H1 (cell line): ENCODE measurements around the gene GPR137. TPM values are rescaled to one million over a fixed set of nuclear protein-coding genes. Genes with fewer than 3 reads are reported as not detected.

ENCODE experiments used
- BACH1 ChIP-seq: IDR thresholded peaks from 2 replicates; pipeline ENCODE4 v1.6.1; 2012; ENCODE audit warnings: low read length, improper control_type of control experiment
- CBX8 ChIP-seq: fragments of 300-800, 300-1000 bp; sonication (generic); IDR thresholded peaks from 2 replicates; pipeline ENCODE4 v1.7.1; 2016; ENCODE audit warnings: low read depth, low read length, borderline replicate concordance
- CHD1 ChIP-seq: IDR thresholded peaks from 2 replicates; pipeline ENCODE4 v1.6.1; 2012; ENCODE audit warnings: low read depth, low read length, improper control_type of control experiment
- EP300 ChIP-seq, 2 experiments: IDR thresholded peaks; 1 replicate in 1 of 2; 2 replicates in 1 of 2; pipeline ENCODE4 v1.6.1; 2011 to 2012; ENCODE audit warnings: low read depth in 2 of 2, low read length in 2 of 2, mild to moderate bottlenecking in 2 of 2, borderline replicate concordance in 1 of 2, inconsistent platforms in 1 of 2, moderate library complexity in 1 of 2
- EZH2 ChIP-seq: fragments of 200-600 bp; sonication (generic); IDR thresholded peaks from 2 replicates; pipeline ENCODE4 v1.7.1; 2012; ENCODE audit warnings: low read depth, mild to moderate bottlenecking, moderate library complexity, low read length, inconsistent platforms; ENCODE audit not compliant: severe bottlenecking
- JUND ChIP-seq: IDR thresholded peaks from 2 replicates; pipeline ENCODE4 v1.6.1; 2011; ENCODE audit warnings: mild to moderate bottlenecking, improper control_type of control experiment, low read length
- POLR2AphosphoS5 ChIP-seq: IDR thresholded peaks from 2 replicates; pipeline ENCODE4 v1.6.1; 2011; ENCODE audit warnings: low read depth, low read length
- SP1 ChIP-seq: IDR thresholded peaks from 2 replicates; pipeline ENCODE4 v1.6.1; 2011; ENCODE audit warnings: low read depth, low read length
- TBP ChIP-seq: IDR thresholded peaks from 2 replicates; pipeline ENCODE4 v1.6.1; 2011; ENCODE audit warnings: low read depth, low read length, improper control_type of control experiment
- polyA plus RNA-seq, 7 experiments: library from polyadenylated mRNA; depleted of rRNA in 3 of 7; stranded (reverse) in 5 of 7; unstranded in 2 of 7; fragments of >200 nt in 5 of 7; fragments of 200-250 nt in 2 of 7; gene quantifications; 1 replicate in 5 of 7; 2 replicates in 1 of 7; 4 replicates in 1 of 7; pipeline versions ENCODE4 v1.2.1 to v1.2.3, GENCODE V29; 2011 to 2013; ENCODE audit warnings: missing spikeins in 2 of 7, mixed read lengths in 2 of 7
- total RNA-seq: library from RNA; stranded (reverse); fragmentation: NEBNext Ultra II Directional; extraction: Animal tissue kit (Norgen Biotek cat#: 25700); gene quantifications from 2 replicates; pipeline ENCODE4 v1.2.1, GENCODE V29; 2021
- TF ChIP-seq, protein P1 (sequence below): IDR thresholded peaks from 2 replicates; pipeline ENCODE4 v1.6.1; 2011; ENCODE audit warnings: low read length, improper control_type of control experiment
- TF ChIP-seq, protein P2 (sequence below): IDR thresholded peaks from 2 replicates; pipeline ENCODE4 v1.6.1; 2011; ENCODE audit warnings: low read depth, mild to moderate bottlenecking, low read length; ENCODE audit not compliant: insufficient read depth

Gene GPR137
- total and polyA plus RNA-seq, 2 of the 8 experiments (the other 6 are each of a cell fraction or from before 2014, with no cell fraction given) = 36.2 to 37.8 TPM

DNA sequence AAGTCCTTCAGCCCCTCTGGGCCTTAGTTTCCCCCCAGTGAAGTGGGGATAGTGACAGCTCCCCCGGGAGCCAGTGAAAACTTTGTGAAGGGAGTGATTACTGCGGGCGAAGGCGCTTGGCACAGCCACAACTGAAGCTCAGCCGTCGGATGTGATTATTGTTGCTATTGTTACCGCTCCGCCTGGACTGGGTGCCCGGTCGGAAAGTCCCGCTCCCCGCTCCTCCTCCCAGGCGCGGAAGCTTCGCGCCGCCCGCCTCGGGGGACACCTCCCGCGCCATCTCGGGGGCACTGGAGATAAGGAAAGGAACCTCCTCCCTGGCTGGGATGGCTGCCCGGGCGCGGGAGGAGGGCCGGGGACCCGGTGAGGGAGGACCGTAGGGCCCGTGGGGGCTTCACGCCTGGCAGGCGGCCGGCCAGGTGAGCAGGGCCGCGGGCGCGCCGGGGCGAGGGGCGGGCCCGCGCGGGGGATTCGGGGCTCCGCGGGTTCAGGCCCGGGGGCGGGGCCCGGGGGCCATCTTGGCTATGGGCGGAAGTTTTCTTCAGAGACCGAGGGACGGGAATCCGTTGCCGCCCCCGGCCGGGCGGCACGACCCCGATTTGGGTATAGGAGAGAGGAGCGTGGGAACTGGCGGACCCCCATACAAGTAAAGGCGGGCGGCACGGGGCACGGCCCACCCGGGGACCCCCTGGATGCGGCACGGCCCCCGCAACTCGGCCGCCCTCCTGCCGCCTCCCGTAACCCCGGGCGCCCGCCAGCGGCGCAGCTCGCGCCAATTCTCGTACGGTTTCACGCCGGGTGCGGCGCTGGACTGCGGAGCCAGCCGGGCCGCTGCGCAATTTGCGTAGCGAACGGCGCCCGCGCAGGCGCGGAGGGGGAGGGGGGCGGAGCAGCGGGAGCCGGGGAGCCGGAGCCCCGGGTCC is at the start of gene GPR137 (continued):
- TF ChIP-seq, protein P1, sequence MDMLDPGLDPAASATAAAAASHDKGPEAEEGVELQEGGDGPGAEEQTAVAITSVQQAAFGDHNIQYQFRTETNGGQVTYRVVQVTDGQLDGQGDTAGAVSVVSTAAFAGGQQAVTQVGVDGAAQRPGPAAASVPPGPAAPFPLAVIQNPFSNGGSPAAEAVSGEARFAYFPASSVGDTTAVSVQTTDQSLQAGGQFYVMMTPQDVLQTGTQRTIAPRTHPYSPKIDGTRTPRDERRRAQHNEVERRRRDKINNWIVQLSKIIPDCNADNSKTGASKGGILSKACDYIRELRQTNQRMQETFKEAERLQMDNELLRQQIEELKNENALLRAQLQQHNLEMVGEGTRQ = no peak
- TF ChIP-seq POLR2AphosphoS5 (no peak), EP300 (IDR thresholded peaks at IDR 0.05; ENCODE audit: borderline replicate concordance in 1 of 2, low read depth in 2 of 2, low read length in 2 of 2) (no peak), EZH2 (no peak), CBX8 (no peak), TBP (no peak), SP1 (no peak), JUND (no peak), BACH1 (no peak), CHD1 (no peak)
- TF ChIP-seq, protein P2, sequence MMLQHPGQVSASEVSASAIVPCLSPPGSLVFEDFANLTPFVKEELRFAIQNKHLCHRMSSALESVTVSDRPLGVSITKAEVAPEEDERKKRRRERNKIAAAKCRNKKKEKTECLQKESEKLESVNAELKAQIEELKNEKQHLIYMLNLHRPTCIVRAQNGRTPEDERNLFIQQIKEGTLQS = no peak
